Psoas muscle (tissue), 8 donors: ENCODE measurements around the gene CHURC1. TPM values are rescaled to one million over a fixed set of nuclear protein-coding genes. Genes with fewer than 3 reads are reported as not detected.
A peak's percentile ranks its signal among the peaks of the same experiment; 100 is the strongest.

ENCODE experiments used
- ATAC-seq, 4 donors: fragments of 200-7000 bp; cut with Tn5 transposase; one replicate each; pipeline ENCODE4 v1.9.1; 2020; ENCODE audit warnings: moderate library complexity in 3 of 4, mild to moderate bottlenecking in 2 of 4
- DNase-seq, 2 donors: peaks; one replicate each; pipeline ENCODE4 v3.0.0-alpha.2; 2020
- H3K27ac ChIP-seq: fragments of 200-600 bp; one replicate; pipeline ENCODE4 v1.8.0; 2022
- H3K27me3 ChIP-seq, 3 donors: fragments of 200-600 bp in 1 of 3; one replicate each; pipeline versions ENCODE4 v1.6.1 to v1.8.0; 2013 to 2022; ENCODE audit warnings: low read length in 2 of 3, mild to moderate bottlenecking in 2 of 3, moderate library complexity in 1 of 3; ENCODE audit not compliant: insufficient read depth in 3 of 3
- H3K36me3 ChIP-seq, 2 donors: fragments of 200-600 bp in 1 of 2; one replicate each; pipeline versions ENCODE4 v1.6.1 to v1.8.0; 2013 to 2022; ENCODE audit warnings: low read depth in 1 of 2, mild to moderate bottlenecking in 1 of 2, moderate library complexity in 1 of 2; ENCODE audit not compliant: insufficient read depth in 1 of 2
- H3K4me1 ChIP-seq: fragments of 200-600 bp; one replicate; pipeline ENCODE4 v1.8.0; 2022
- H3K4me3 ChIP-seq: fragments of 200-600 bp; one replicate; pipeline ENCODE4 v1.8.0; 2022; ENCODE audit warnings: mild to moderate bottlenecking
- H3K9me3 ChIP-seq: fragments of 200-600 bp; one replicate; pipeline ENCODE4 v1.8.0; 2022
- WGBS, 3 donors: extraction: QIAGEN DNeasy Blood & Tissue Kit; methylation state at CpG; one replicate each; pipeline versions ENCODE4 v1.1.6 to v1.1.7; 2013; 5-methylcytosine and 5-hydroxymethylcytosine counted together
- intact Hi-C, 2 donors: fragments of 100-400 bp; cut with DNase I; formaldehyde crosslinking; loops; one replicate each; pipeline versions ENCODE4 v1.11.0 to v1.14.2; 2022
- polyA plus RNA-seq, 3 donors: library from polyadenylated mRNA; stranded (reverse); fragments of 200-250 nt; gene quantifications; one replicate each; pipeline ENCODE4 v1.2.3, GENCODE V29; 2013
- total RNA-seq, 4 donors: library from RNA; stranded (reverse); fragmentation: NEBNext Ultra II Directional in 2 of 4; extraction: Animal tissue kit (Norgen Biotek cat#: 25700) in 2 of 4; gene quantifications; one replicate each; pipeline versions ENCODE4 v1.2.1 to v1.2.4, GENCODE V29; 2021 to 2023
- TF ChIP-seq, protein P1 (sequence below): fragments of 200-600 bp; IDR thresholded peaks from one replicate; pipeline ENCODE4 v1.8.0; 2022; ENCODE audit warnings: antibody characterized with exemption
- donor health status: healthy with polysubstance abuse.
- donor health status: DM: no; HTN: no; CAD: no; lungs with moderate emphysema.
- donor health status: Bipolar disorder and iron deficiency.
- donor health status: healthy.
- donor health status: DM: yes; HTN: yes; CAD: no.
- donor health status: DM: no; HTN: no; CAD: no.
- donor health status: DM: no; HTN: no; CAD: no.
- donor health status: DM: yes; HTN: yes; CAD: no.

CHURC1 gene
- total and polyA plus RNA-seq, 7 donors: 31.4 to 112 (median 77.9) TPM

DNA sequence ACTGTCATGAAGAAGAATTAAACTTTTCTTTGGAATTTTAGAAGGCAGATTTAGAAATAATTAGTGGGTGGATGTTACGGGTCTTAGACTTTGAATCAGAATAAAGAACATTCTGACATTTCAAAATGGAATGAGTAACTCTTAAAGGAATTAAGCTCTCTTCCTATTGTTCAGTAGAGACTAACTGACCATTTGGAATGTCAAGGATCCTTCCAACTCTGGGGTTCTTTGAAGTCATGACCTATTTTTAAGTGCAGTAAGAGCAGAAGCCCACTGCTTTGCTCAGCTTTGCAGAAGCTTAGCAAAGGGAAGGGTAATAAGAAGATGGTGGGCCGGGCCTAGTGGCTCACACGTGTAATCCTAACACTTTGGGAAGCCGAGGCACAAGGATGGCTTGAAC lies 4.0 kb downstream of the CHURC1 start:
- ATAC-seq (no peak), DNase-seq (no peak)
- intact Hi-C loops: no loop called here
- H3K27me3 ChIP-seq: no peaks in the 10 kb centered on the region
- WGBS, 3 donors: 59 to 86% (median 76%) methylated on average over 4 of the region's 4 CpGs
- peak overlapping the region; percentile 32 for H3K27ac ChIP-seq
- peaks cover 60% of the 10 kb centered on the region for H3K4me1 ChIP-seq
- TF ChIP-seq, protein P1, sequence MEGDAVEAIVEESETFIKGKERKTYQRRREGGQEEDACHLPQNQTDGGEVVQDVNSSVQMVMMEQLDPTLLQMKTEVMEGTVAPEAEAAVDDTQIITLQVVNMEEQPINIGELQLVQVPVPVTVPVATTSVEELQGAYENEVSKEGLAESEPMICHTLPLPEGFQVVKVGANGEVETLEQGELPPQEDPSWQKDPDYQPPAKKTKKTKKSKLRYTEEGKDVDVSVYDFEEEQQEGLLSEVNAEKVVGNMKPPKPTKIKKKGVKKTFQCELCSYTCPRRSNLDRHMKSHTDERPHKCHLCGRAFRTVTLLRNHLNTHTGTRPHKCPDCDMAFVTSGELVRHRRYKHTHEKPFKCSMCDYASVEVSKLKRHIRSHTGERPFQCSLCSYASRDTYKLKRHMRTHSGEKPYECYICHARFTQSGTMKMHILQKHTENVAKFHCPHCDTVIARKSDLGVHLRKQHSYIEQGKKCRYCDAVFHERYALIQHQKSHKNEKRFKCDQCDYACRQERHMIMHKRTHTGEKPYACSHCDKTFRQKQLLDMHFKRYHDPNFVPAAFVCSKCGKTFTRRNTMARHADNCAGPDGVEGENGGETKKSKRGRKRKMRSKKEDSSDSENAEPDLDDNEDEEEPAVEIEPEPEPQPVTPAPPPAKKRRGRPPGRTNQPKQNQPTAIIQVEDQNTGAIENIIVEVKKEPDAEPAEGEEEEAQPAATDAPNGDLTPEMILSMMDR: no peak
- H3K9me3 ChIP-seq: no peaks in the 10 kb centered on the region
- no peak overlapping the region for H3K4me3 ChIP-seq
- no peaks in the 10 kb centered on the region for H3K36me3 ChIP-seq

DNA sequence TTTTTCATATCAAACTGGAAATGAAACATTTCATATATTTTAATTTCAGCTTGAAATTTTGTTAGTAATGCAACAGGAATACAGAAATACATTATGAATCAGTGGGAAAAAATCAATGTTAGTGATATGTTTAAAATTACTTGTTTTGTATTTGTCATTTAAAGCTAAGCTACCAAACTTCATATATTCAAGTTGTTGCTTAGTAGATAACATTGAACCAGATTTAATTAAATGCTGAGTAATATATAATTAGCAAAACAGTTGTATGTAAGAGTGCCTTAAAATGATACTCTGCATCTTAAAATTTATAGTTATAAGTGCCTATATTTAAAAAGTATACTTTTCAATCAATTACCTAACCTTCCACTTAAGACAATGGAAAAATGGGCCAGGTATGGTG lies 5.0 kb downstream of the CHURC1 start:
- Histone ChIP-seq H3K4me1 (peaks cover 68% of the 10 kb centered on the region), H3K9me3 (no peaks in the 10 kb centered on the region), H3K27ac (peak overlapping the region; percentile 32), H3K27me3 (no peaks in the 10 kb centered on the region), H3K4me3 (no peak overlapping the region), H3K36me3 (peaks cover 0 to 5% of the 10 kb centered on the region in 2 donors)
- DNase-seq: no peak
- intact Hi-C loops: no loop called here
- TF ChIP-seq, protein P1: no peak
- no peak for ATAC-seq

DNA sequence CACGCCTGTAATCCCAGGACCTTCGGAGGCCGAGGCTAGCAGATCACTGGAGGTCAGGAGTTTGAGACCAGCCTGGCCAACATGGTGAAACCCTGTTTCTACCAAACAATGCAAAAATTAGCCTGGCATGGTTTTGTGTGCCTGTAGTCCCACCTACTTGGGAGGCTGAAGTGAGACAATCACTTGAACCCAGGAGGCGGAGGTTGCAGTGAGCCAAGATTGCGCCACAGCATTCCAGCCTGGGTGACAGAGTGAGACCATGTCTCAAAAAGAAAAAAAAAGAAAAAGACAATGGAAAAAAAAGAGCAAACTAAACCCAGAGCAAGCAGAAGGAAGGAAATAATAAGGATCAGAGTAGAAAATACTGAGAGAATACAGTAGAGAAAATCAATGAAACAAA lies 5.4 kb downstream of the CHURC1 start:
- Histone ChIP-seq H3K4me3 (no peak overlapping the region), H3K9me3 (no peaks in the 10 kb centered on the region), H3K36me3 (peaks cover 0 to 9% of the 10 kb centered on the region in 2 donors), H3K4me1 (peaks cover 71% of the 10 kb centered on the region), H3K27ac (no peak overlapping the region), H3K27me3 (no peaks in the 10 kb centered on the region)
- 58 to 82% (median 75%) methylated on average over 5 of the region's 5 CpGs for WGBS, 3 donors
- intact Hi-C loops: no loop called here
- DNase-seq: peak in 1 of 2 donors; percentile 29
- ATAC-seq: peak in 1 of 4 donors; percentile 27
- TF ChIP-seq, protein P1: no peak

DNA sequence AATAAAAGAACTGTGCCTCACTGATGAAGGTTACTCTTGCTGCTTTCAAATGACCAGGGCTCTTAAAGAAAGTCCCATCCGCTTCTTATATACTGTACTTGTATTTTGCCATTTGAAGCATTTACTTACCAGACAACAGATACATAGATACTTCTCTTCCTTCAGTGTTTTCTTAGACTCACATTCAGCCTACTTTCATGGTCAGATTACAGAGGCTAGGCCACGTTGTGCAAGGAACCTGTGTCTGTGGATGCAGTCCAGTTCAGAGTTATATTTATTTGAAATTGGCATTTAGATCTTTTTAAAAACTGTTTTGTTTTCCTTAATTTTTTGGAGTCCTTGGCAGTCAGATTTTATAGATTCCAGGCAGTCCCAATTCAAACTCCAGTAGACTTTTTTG lies 6.2 kb downstream of the CHURC1 start:
- TF ChIP-seq, protein P1: no peak
- intact Hi-C loops: no loop called here
- WGBS, 3 donors: 30 to 66% (median 58%) methylated on average over 2 of the region's 2 CpGs
- H3K4me3 ChIP-seq: no peak overlapping the region
- ATAC-seq (peak in 2 of 4 donors; percentile 42 to 55), DNase-seq (no peak)
- no peaks in the 10 kb centered on the region for H3K9me3 ChIP-seq
- peak overlapping the region; percentile 31 for H3K27ac ChIP-seq
- H3K27me3 ChIP-seq: no peaks in the 10 kb centered on the region
- peaks cover 0 to 17% of the 10 kb centered on the region in 2 donors for H3K36me3 ChIP-seq
- peaks cover 71% of the 10 kb centered on the region for H3K4me1 ChIP-seq

DNA sequence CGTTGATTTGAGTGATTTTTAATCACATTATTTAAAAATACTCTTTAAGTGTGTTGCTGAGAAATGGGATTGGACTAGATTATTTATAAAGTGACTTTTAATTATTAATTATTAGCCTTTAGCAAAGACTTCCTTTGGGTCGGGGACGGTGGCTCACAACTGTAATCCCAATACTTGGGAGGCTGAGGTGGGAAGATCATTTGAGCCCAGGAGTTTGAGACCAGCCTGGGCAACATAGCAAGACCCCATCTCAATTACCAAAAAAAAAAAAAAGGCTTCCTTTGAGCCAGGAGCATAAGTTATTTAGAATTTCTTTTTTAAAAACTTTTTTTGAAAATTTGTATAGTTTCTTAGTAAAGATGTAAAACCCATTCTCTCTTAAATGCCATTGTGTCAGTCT lies 8.8 kb downstream of the CHURC1 start:
- Histone ChIP-seq H3K4me1 (peaks cover 56% of the 10 kb centered on the region), H3K27me3 (no peaks in the 10 kb centered on the region), H3K27ac (no peak overlapping the region), H3K9me3 (no peaks in the 10 kb centered on the region), H3K36me3 (peaks cover 3 to 40% of the 10 kb centered on the region in 2 donors), H3K4me3 (no peak overlapping the region)
- DNase-seq (no peak), ATAC-seq (no peak)
- intact Hi-C loops: no loop called here
- TF ChIP-seq, protein P1: no peak
- 84 to 89% (median 88%) methylated on average over 3 of the region's 3 CpGs for WGBS, 3 donors
